Anterior cingulate cortex (tissue), 58 donors: ENCODE measurements around the gene CNOT2.

Experiments used
- DNase-seq, 58 donors: peaks; one replicate each; lab custom pipeline; 2025; lab: John Stamatoyannopoulos, UW

CNOT2 gene

GRCh38 chr12:70242695-70243509 lies at the start of gene CNOT2:
Gene CNOT2, plus strand, starts transcription at chr12:70243433. Its CDS starts 34,794 bp downstream, at chr12:70278227.
- DNase-seq: peak; percentile 15 to 90 (median 81)

- DNase-seq: no peak
Observed at GRCh38 chr12:70194076-70194475, 49.2 kb upstream of the CNOT2 start.

- peak in 3 of 58 donors; percentile 1 to 40 (median 4) for DNase-seq
Observed at GRCh38 chr12:70196811-70197281, 46.4 kb upstream of the CNOT2 start.

GRCh38 chr12:70197345-70197744 lies 45.9 kb upstream of the CNOT2 start:
- no peak for DNase-seq

- no peak for DNase-seq
Observed at GRCh38 chr12:70213707-70214106, 29.5 kb upstream of the CNOT2 start.

- DNase-seq: no peak
Observed at GRCh38 chr12:70214972-70215617, 28.1 kb upstream of the CNOT2 start.

GRCh38 chr12:70217416-70217815 lies 25.8 kb upstream of the CNOT2 start:
- DNase-seq: no peak

- DNase-seq: no peak
Observed at GRCh38 chr12:70221626-70222025, 21.6 kb upstream of the CNOT2 start.

GRCh38 chr12:70227911-70228310 lies 15.3 kb upstream of the CNOT2 start:
- no peak for DNase-seq

GRCh38 chr12:70230934-70231606 lies 12.2 kb upstream of the CNOT2 start:
- no peak for DNase-seq

- no peak for DNase-seq
Observed at GRCh38 chr12:70236990-70237389, 6.2 kb upstream of the CNOT2 start.

- no peak for DNase-seq
Observed at GRCh38 chr12:70240673-70241072, 2.6 kb upstream of the CNOT2 start.

GRCh38 chr12:70241845-70242244 lies 1.4 kb upstream of the CNOT2 start:
- no peak for DNase-seq

GRCh38 chr12:70243510-70244371 lies 508 bp downstream of the CNOT2 start:
- peak in 56 of 58 donors; percentile 36 to 90 (median 75) for DNase-seq

GRCh38 chr12:70244409-70244808 lies 1.2 kb downstream of the CNOT2 start:
- DNase-seq: no peak

GRCh38 chr12:70245458-70245857 lies 2.2 kb downstream of the CNOT2 start:
- DNase-seq: no peak

- no peak for DNase-seq
Observed at GRCh38 chr12:70246580-70246979, 3.3 kb downstream of the CNOT2 start.

- DNase-seq: no peak
Observed at GRCh38 chr12:70247653-70248199, 4.5 kb downstream of the CNOT2 start.

- no peak for DNase-seq
Observed at GRCh38 chr12:70248876-70249275, 5.6 kb downstream of the CNOT2 start.

GRCh38 chr12:70249903-70250302 lies 6.7 kb downstream of the CNOT2 start:
- DNase-seq: no peak
